HG02970 (cell line): ENCODE results near the gene PTPRS.
"Not testable (repeated sequence)": the region's sequence is repeated elsewhere in the genome, so short reads cannot be mapped to it uniquely, and the experiment has no call there.

ENCODE experiments used
- ATAC-seq: cut with Tn5 transposase; IDR thresholded peaks from one replicate; pipeline ENCODE4 v1.9.1; 2021; ENCODE audit warnings: mild to moderate bottlenecking, moderate library complexity, moderate number of reproducible peaks; ENCODE audit not compliant: unreplicated experiment, low FRiP score

Gene PTPRS

GRCh38 chr19:5334366-5334739 is 6.3 kb downstream of the PTPRS start:
- ATAC-seq = no peak

GRCh38 chr19:5333581-5334365 is 6.8 kb downstream of the PTPRS start:
- ATAC-seq = no peak

GRCh38 chr19:5332501-5332900 is 8.1 kb downstream of the PTPRS start:
- no peak for ATAC-seq

GRCh38 chr19:5331790-5332189 is 8.8 kb downstream of the PTPRS start:
- ATAC-seq = no peak

GRCh38 chr19:5330307-5330720 is 10.3 kb downstream of the PTPRS start:
- ATAC-seq = no peak

- ATAC-seq = no peak
Observed at GRCh38 chr19:5329141-5329540, 11.5 kb downstream of the PTPRS start.

GRCh38 chr19:5328407-5328806 is 12.2 kb downstream of the PTPRS start:
- ATAC-seq = not testable (repeated sequence)

GRCh38 chr19:5326986-5327623 is 13.5 kb downstream of the PTPRS start:
- no peak for ATAC-seq

- no peak for ATAC-seq
Observed at GRCh38 chr19:5326545-5326944, 14.1 kb downstream of the PTPRS start.

- ATAC-seq = no peak
Observed at GRCh38 chr19:5324947-5325346, 15.7 kb downstream of the PTPRS start.

- no peak for ATAC-seq
Observed at GRCh38 chr19:5323475-5323811, 17.2 kb downstream of the PTPRS start.

- no peak for ATAC-seq
Observed at GRCh38 chr19:5321851-5322681, 18.5 kb downstream of the PTPRS start.

- ATAC-seq = no peak
Observed at GRCh38 chr19:5321066-5321642, 19.5 kb downstream of the PTPRS start.

GRCh38 chr19:5319516-5319915 is 21.1 kb downstream of the PTPRS start:
- ATAC-seq = no peak

GRCh38 chr19:5318306-5318705 is 22.3 kb downstream of the PTPRS start:
- no peak for ATAC-seq

GRCh38 chr19:5317321-5317720 is 23.3 kb downstream of the PTPRS start:
- no peak for ATAC-seq

GRCh38 chr19:5316138-5316537 is 24.5 kb downstream of the PTPRS start:
- no peak for ATAC-seq

GRCh38 chr19:5314907-5315298 is 25.7 kb downstream of the PTPRS start:
- ATAC-seq = no peak

GRCh38 chr19:5314012-5314906 is 26.4 kb downstream of the PTPRS start:
- no peak for ATAC-seq

GRCh38 chr19:5313307-5313706 is 27.3 kb downstream of the PTPRS start:
- no peak for ATAC-seq
